ENCODE results near the gene CBS. TPM values are rescaled to one million over a fixed set of nuclear protein-coding genes. Genes with fewer than 3 reads are reported as not detected.
A peak's percentile ranks its signal among the peaks of the same experiment; 100 is the strongest.
"Not testable (repeated sequence)": the region's sequence is repeated elsewhere in the genome, so short reads cannot be mapped to it uniquely, and the experiment has no call there.

The CBS gene
- total RNA-seq, result 51.9 and 65.7 TPM in 2 replicates

GRCh38 chr21:43075170-43076022, at the start of gene CBS:
Gene CBS (minus strand): TSS chr21:43075835. CDS start chr21:43072193, 3,642 bp downstream.
- H3K4me3 ChIP-seq (ENCODE audit: low read depth, low read length); DNase-seq (ENCODE audit: low read depth): not testable (repeated sequence)

GRCh38 chr21:43115956-43116355, 40.3 kb upstream of the CBS start:
- DNase-seq (ENCODE audit: low read depth); H3K4me3 ChIP-seq (ENCODE audit: low read depth, low read length): not testable (repeated sequence)

- not testable (repeated sequence) for H3K4me3 ChIP-seq (ENCODE audit: low read depth, low read length); DNase-seq (ENCODE audit: low read depth)
Observed at GRCh38 chr21:43114483-43114882, 38.8 kb upstream of the CBS start.

GRCh38 chr21:43109006-43109405, 33.4 kb upstream of the CBS start:
- not testable (repeated sequence) for DNase-seq (ENCODE audit: low read depth); H3K4me3 ChIP-seq (ENCODE audit: low read depth, low read length)

GRCh38 chr21:43108177-43108576, 32.5 kb upstream of the CBS start:
- DNase-seq (ENCODE audit: low read depth); H3K4me3 ChIP-seq (ENCODE audit: low read depth, low read length): not testable (repeated sequence)

- not testable (repeated sequence) for DNase-seq (ENCODE audit: low read depth)
Observed at GRCh38 chr21:43107794-43108137, 32.1 kb upstream of the CBS start.

GRCh38 chr21:43106965-43107793, 31.5 kb upstream of the CBS start, which contains the start of gene U2AF1:
Gene U2AF1 (minus strand): TSS chr21:43107570. CDS start chr21:43107494, 76 bp downstream.
- peak within 1 kb of the TSS; percentile 52 for H3K4me3 ChIP-seq (ENCODE audit: low read depth, low read length)
- DNase-seq (ENCODE audit: low read depth), result not testable (repeated sequence)

More at GRCh38 chr21:43107794-43108137, 32.1 kb upstream of the CBS start:
- H3K4me3 ChIP-seq (ENCODE audit: low read depth, low read length), result not testable (repeated sequence)

GRCh38 chr21:43104642-43105041, 29.0 kb upstream of the CBS start:
- DNase-seq (ENCODE audit: low read depth); H3K4me3 ChIP-seq (ENCODE audit: low read depth, low read length): not testable (repeated sequence)

GRCh38 chr21:43102281-43102680, 26.6 kb upstream of the CBS start:
- H3K4me3 ChIP-seq (ENCODE audit: low read depth, low read length); DNase-seq (ENCODE audit: low read depth): not testable (repeated sequence)

- H3K4me3 ChIP-seq (ENCODE audit: low read depth, low read length); DNase-seq (ENCODE audit: low read depth): not testable (repeated sequence)
Observed at GRCh38 chr21:43101676-43102075, 26.0 kb upstream of the CBS start.

GRCh38 chr21:43101000-43101399, 25.4 kb upstream of the CBS start:
- H3K4me3 ChIP-seq (ENCODE audit: low read depth, low read length); DNase-seq (ENCODE audit: low read depth): not testable (repeated sequence)

- not testable (repeated sequence) for DNase-seq (ENCODE audit: low read depth); H3K4me3 ChIP-seq (ENCODE audit: low read depth, low read length)
Observed at GRCh38 chr21:43091979-43092614, 16.5 kb upstream of the CBS start.

- DNase-seq (ENCODE audit: low read depth); H3K4me3 ChIP-seq (ENCODE audit: low read depth, low read length): not testable (repeated sequence)
Observed at GRCh38 chr21:43090947-43091346, 15.3 kb upstream of the CBS start.

- DNase-seq (ENCODE audit: low read depth); H3K4me3 ChIP-seq (ENCODE audit: low read depth, low read length): not testable (repeated sequence)
Observed at GRCh38 chr21:43089463-43089862, 13.8 kb upstream of the CBS start.

GRCh38 chr21:43082587-43083300, 7.1 kb upstream of the CBS start:
- not testable (repeated sequence) for H3K4me3 ChIP-seq (ENCODE audit: low read depth, low read length); DNase-seq (ENCODE audit: low read depth)

GRCh38 chr21:43076643-43077042, 1.0 kb upstream of the CBS start:
- not testable (repeated sequence) for H3K4me3 ChIP-seq (ENCODE audit: low read depth, low read length); DNase-seq (ENCODE audit: low read depth)

- H3K4me3 ChIP-seq (ENCODE audit: low read depth, low read length); DNase-seq (ENCODE audit: low read depth): not testable (repeated sequence)
Observed at GRCh38 chr21:43076023-43076637, 495 bp upstream of the CBS start.

Measured in epithelial cell of proximal tubule (primary cell).